OCI-LY1 (cell line): ENCODE measurements around the gene TRAFD1.
"Not testable (repeated sequence)": the region's sequence is repeated elsewhere in the genome, so short reads cannot be mapped to it uniquely, and the experiment has no call there.

Source experiments
- CTCF ChIP-seq: fragments of 200-600 bp; sonication (generic), shearing (Covaris generic); IDR thresholded peaks from 2 replicates; pipeline ENCODE4 v1.5.1; 2017; ENCODE audit warnings: mild to moderate bottlenecking, antibody characterized with exemption, low read length, moderate library complexity, mixed read lengths
- EZH2 ChIP-seq: fragments of 200-600 bp; sonication (generic), shearing (Covaris generic); IDR thresholded peaks from 2 replicates; pipeline ENCODE4 v1.8.0; 2017; ENCODE audit warnings: borderline replicate concordance, mixed run types, mild to moderate bottlenecking, antibody characterized with exemption, low read length, moderate library complexity, mixed read lengths

GRCh38 chr12:112102746-112103145 lies 22.6 kb upstream of the TRAFD1 start:
- TF ChIP-seq CTCF, EZH2: not testable (repeated sequence)
